Measurements from ENCODE around the gene FOXF2.

The FOXF2 gene

DNA sequence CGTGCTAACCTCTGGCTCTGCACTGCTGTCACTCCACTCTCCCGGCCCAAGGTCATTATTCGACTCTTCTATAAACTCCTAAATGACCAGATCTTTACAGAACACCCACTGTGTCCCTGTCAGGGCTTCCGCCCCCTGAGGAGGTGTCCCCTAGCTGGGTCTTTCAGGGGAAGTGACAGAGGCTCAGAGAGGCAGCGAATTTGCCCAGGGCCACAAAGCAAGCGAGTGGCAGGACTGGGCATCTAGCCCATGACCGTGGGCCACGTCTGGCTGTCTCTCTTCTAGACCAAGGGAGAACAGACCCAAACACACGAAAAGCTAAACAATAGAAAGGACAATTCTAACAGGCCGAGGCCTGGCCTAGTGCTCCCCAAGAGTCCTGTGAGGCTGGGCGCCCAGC lies 27.4 kb downstream of the FOXF2 start:
- H3K4me3 ChIP-seq (ENCODE audit: control insufficient read depth, low read depth, low read length), result no peak overlapping the region
- no peak for DNase-seq (ENCODE audit: low read depth)
- TF ChIP-seq, protein P1, sequence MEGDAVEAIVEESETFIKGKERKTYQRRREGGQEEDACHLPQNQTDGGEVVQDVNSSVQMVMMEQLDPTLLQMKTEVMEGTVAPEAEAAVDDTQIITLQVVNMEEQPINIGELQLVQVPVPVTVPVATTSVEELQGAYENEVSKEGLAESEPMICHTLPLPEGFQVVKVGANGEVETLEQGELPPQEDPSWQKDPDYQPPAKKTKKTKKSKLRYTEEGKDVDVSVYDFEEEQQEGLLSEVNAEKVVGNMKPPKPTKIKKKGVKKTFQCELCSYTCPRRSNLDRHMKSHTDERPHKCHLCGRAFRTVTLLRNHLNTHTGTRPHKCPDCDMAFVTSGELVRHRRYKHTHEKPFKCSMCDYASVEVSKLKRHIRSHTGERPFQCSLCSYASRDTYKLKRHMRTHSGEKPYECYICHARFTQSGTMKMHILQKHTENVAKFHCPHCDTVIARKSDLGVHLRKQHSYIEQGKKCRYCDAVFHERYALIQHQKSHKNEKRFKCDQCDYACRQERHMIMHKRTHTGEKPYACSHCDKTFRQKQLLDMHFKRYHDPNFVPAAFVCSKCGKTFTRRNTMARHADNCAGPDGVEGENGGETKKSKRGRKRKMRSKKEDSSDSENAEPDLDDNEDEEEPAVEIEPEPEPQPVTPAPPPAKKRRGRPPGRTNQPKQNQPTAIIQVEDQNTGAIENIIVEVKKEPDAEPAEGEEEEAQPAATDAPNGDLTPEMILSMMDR (conservative IDR thresholded peaks at IDR 0.05; ENCODE audit: control insufficient read depth, insufficient read depth, low read depth, low read length), result no peak

DNA sequence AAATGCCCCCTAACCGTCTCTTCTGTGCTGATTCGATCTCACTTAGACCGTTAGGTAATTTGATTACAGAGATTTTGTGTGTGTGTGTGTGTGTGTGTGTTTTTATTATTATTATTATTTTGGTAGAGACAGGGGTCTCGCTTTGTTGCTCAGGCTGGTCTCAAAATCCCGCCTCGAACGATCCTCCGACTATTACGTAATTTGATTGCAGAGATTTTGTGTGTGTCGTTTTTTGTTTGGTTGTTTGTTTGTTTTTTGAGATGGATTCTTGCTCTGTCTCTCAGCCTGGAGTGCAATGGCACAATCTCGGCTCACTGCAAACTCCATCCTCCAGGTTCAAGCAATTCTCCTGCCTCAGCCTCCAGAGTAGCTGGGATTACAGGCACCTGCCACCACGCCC lies 28.3 kb downstream of the FOXF2 start:
- no peak overlapping the region for H3K4me3 ChIP-seq (ENCODE audit: control insufficient read depth, low read depth, low read length)
- TF ChIP-seq, protein P1 (conservative IDR thresholded peaks at IDR 0.05; ENCODE audit: control insufficient read depth, insufficient read depth, low read depth, low read length), result no peak
- no peak for DNase-seq (ENCODE audit: low read depth)

DNA sequence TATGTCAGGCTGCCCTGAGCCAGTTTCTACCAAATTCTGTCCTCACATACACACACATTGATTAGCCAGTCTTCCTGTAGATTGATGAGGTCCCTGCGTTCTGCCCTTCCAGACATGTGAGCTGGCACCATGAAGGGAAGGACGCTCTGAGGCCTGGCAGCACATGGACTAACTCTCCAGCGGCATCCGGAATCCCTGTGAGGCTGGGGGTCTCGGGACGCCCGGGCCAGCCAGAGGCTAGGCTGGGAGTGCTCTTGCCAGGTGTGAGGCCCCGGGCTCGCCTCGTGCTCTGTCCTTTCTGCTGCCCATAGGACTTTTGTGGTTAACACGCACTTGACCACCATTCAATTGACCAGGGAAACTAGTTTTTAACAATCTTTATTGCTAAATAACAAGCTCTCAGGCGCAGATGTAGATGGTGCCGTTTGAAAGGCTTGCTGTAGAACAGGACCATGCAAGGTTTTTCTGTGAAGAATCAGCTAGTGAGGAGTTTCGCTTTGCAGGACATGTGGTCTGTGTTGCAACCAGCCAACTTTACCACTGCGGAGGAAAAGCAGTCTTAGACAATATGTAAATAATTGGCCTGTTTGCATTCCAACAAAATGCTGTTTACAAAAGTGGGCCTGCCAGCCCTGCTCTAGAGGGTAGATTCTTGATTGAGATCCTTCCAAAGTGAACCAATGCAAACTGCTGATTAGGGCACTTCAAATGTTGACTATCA lies 29.3 kb downstream of the FOXF2 start:
- no peak for DNase-seq (ENCODE audit: low read depth)
- no peak overlapping the region for H3K4me3 ChIP-seq (ENCODE audit: control insufficient read depth, low read depth, low read length)
- TF ChIP-seq, protein P1 (conservative IDR thresholded peaks at IDR 0.05; ENCODE audit: control insufficient read depth, insufficient read depth, low read depth, low read length), result no peak

GRCh38 chr6:1420382-1420781 lies 31.0 kb downstream of the FOXF2 start:
- no peak overlapping the region for H3K4me3 ChIP-seq (ENCODE audit: control insufficient read depth, low read depth, low read length)
- DNase-seq (ENCODE audit: low read depth), result no peak
- TF ChIP-seq, protein P1 (conservative IDR thresholded peaks at IDR 0.05; ENCODE audit: control insufficient read depth, insufficient read depth, low read depth, low read length), result no peak

- DNase-seq (ENCODE audit: low read depth), result no peak
- TF ChIP-seq, protein P1 (conservative IDR thresholded peaks at IDR 0.05; ENCODE audit: control insufficient read depth, insufficient read depth, low read depth, low read length), result no peak
- H3K4me3 ChIP-seq (ENCODE audit: control insufficient read depth, low read depth, low read length), result no peak overlapping the region
These were observed 32.9 kb downstream of the FOXF2 start for GRCh38 chr6:1422290-1422689.

DNA sequence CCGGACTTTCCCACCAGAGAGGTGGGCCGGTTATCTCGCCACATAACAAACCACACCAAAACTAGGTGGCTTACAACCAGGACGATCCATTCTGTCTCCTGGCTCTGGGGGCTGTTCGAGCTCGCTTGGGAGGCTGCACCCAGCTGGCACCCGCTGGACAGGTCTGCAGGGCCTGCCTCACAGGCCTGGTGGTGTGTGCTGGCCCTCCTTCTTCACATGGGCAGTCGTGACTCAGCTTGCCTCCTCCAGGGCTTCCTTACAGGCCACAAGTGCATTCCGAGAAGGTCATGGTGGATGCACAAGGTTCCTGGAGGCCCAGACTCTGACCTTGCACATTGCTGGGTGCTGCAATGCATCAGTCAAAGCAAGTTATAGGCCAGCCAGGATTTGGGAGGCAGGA lies 34.2 kb downstream of the FOXF2 start:
- DNase-seq (ENCODE audit: low read depth), result no peak
- no peak overlapping the region for H3K4me3 ChIP-seq (ENCODE audit: control insufficient read depth, low read depth, low read length)
- TF ChIP-seq, protein P1 (conservative IDR thresholded peaks at IDR 0.05; ENCODE audit: control insufficient read depth, insufficient read depth, low read depth, low read length), result no peak
